Measurements from ENCODE around the gene UIMC1. TPM values are rescaled to one million over a fixed set of nuclear protein-coding genes. Genes with fewer than 3 reads are reported as not detected.

UIMC1 gene
- total and polyA plus RNA-seq, 2 of the 4 experiments (the other 2 are of a cell fraction) = 19.5 to 27.6 TPM

DNA sequence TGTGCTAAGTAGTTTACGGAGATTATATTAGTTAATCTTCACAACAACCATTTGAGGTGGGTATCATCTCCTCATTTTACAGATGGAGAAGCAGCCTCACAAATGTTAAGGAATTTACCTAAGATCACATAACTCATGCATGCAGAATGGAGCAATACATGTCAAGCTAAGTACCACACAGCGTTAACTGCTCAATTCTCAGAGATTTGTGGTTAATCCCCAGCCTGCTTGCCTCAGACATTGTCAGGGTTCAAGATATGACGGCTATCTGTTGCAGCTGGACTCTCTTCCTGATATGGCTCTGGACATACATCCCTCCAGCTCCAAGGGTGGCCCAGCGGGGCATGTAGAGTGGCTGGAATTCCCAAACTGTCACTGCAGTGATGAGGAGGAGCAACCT, 8.6 kb upstream of the UIMC1 start:
- Histone ChIP-seq H3K4me1 (ENCODE audit: control insufficient read depth, insufficient read depth, low read length) (peaks cover 9% of the 10 kb centered on the region), H3K9me1 (ENCODE audit: insufficient read depth, low read length) (no peaks in the 10 kb centered on the region), H3K4me2 (ENCODE audit: low read depth, low read length) (no peak overlapping the region), H3K9ac (ENCODE audit: low read depth, low read length) (no peak overlapping the region), H3K4me3 (ENCODE audit: insufficient read depth, low read depth, low read length) (no peak overlapping the region), H4K91ac (ENCODE audit: insufficient read depth, low read depth, low read length) (no peak overlapping the region), H3K36me3 (ENCODE audit: control insufficient read depth, insufficient read depth, low read length) (no peaks in the 10 kb centered on the region), H4K8ac (ENCODE audit: low read depth in 2 of 2, low read length in 2 of 2) (no peak overlapping the region), H3K4ac (ENCODE audit: low read depth, low read length) (no peak overlapping the region), H2BK15ac (ENCODE audit: low read depth, low read length) (no peak overlapping the region), H4K20me1 (ENCODE audit: insufficient read depth, low read length) (peaks cover 5% of the 10 kb centered on the region), H4K5ac (ENCODE audit: low read depth, low read length) (no peak overlapping the region), H2AK9ac (replicated peaks; ENCODE audit: low read depth, low read length, poor library complexity) (no peak overlapping the region), H3K18ac (ENCODE audit: low read depth, low read length) (no peak overlapping the region), H3K23ac (ENCODE audit: low read depth, low read length) (no peak overlapping the region), H2BK20ac (ENCODE audit: low read depth, low read length) (no peak overlapping the region), H3K27me3 (ENCODE audit: control insufficient read depth, insufficient read depth, low read length) (no peaks in the 10 kb centered on the region), H2BK5ac (ENCODE audit: low read depth, low read length, poor library complexity, severe bottlenecking) (no peak overlapping the region), H3K14ac (replicated peaks; ENCODE audit: low read depth, low read length) (no peak overlapping the region), H3K79me1 (ENCODE audit: low read depth in 1 of 2, low read length in 2 of 2) (no peaks in the 10 kb centered on the region), H2AFZ (replicated peaks; ENCODE audit: low read length, poor library complexity) (no peak overlapping the region), H2AK5ac (ENCODE audit: low read depth, low read length) (no peak overlapping the region), H3K9me3 (ENCODE audit: control insufficient read depth, insufficient read depth, low read length) (no peaks in the 10 kb centered on the region), H3K56ac (ENCODE audit: extremely low read depth, insufficient read depth, low read length) (no peak overlapping the region), H3K27ac (ENCODE audit: insufficient read depth, low read length) (no peak overlapping the region), H2BK120ac (ENCODE audit: low read depth, low read length) (no peak overlapping the region)
- no TSS peak for BruUV-seq (replicated peaks)
- DNase-seq (no peak), ATAC-seq (ENCODE audit: low read depth) (no peak)
- dilution Hi-C loops (cut with HindIII; ENCODE audit: low sequenced_read_pairs, unreplicated experiment) (no loop called here), intact Hi-C loops (cut with micrococcal nuclease) (no loop called here), in situ Hi-C loops (cut with MboI; ENCODE audit: low sequenced_read_pairs) (no loop called here)
- CTCF ChIA-PET = interaction anchor here (0.6 kb wide), 1 partner anchor 57 kb away, joined by 3 read pairs; no protein-coding TSS in a partner anchor
- no CpG with 5 or more reads among the region's 4 CpGs for WGBS, 2 experiments (ENCODE audit: extremely low coverage in 2 of 2, insufficient read length in 1 of 2)
- TF ChIP-seq MAFK (IDR thresholded peaks at IDR 0.05; ENCODE audit: low read depth, low read length) = no peak
- TF ChIP-seq RCOR1 (IDR thresholded peaks at IDR 0.05; ENCODE audit: insufficient replicate concordance, low read length) = no peak
- no peak for TF ChIP-seq BHLHE40 (IDR thresholded peaks at IDR 0.05; ENCODE audit: low read depth, low read length)
- no peak for TF ChIP-seq FOS (IDR thresholded peaks at IDR 0.05; ENCODE audit: low read depth, low read length)
- no peak for TF ChIP-seq CEBPB (IDR thresholded peaks at IDR 0.05; ENCODE audit: low read depth, low read length)
- no peak for TF ChIP-seq SMC3 (IDR thresholded peaks at IDR 0.05; ENCODE audit: low read depth, low read length)
- TF ChIP-seq RAD21 (IDR thresholded peaks at IDR 0.05; ENCODE audit: low read length) = no peak
- no peak for TF ChIP-seq POLR2A (IDR thresholded peaks at IDR 0.05; ENCODE audit: low read depth, low read length)
- TF ChIP-seq, protein P1, sequence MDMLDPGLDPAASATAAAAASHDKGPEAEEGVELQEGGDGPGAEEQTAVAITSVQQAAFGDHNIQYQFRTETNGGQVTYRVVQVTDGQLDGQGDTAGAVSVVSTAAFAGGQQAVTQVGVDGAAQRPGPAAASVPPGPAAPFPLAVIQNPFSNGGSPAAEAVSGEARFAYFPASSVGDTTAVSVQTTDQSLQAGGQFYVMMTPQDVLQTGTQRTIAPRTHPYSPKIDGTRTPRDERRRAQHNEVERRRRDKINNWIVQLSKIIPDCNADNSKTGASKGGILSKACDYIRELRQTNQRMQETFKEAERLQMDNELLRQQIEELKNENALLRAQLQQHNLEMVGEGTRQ (IDR thresholded peaks at IDR 0.05; ENCODE audit: low read depth, low read length) = no peak
- TF ChIP-seq, protein P2, sequence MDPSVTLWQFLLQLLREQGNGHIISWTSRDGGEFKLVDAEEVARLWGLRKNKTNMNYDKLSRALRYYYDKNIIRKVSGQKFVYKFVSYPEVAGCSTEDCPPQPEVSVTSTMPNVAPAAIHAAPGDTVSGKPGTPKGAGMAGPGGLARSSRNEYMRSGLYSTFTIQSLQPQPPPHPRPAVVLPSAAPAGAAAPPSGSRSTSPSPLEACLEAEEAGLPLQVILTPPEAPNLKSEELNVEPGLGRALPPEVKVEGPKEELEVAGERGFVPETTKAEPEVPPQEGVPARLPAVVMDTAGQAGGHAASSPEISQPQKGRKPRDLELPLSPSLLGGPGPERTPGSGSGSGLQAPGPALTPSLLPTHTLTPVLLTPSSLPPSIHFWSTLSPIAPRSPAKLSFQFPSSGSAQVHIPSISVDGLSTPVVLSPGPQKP (IDR thresholded peaks at IDR 0.05; ENCODE audit: borderline replicate concordance, low read depth, low read length) = no peak
- no peak for TF ChIP-seq CHD1 (IDR thresholded peaks at IDR 0.05; ENCODE audit: low read depth, low read length)
- TF ChIP-seq, protein P3, sequence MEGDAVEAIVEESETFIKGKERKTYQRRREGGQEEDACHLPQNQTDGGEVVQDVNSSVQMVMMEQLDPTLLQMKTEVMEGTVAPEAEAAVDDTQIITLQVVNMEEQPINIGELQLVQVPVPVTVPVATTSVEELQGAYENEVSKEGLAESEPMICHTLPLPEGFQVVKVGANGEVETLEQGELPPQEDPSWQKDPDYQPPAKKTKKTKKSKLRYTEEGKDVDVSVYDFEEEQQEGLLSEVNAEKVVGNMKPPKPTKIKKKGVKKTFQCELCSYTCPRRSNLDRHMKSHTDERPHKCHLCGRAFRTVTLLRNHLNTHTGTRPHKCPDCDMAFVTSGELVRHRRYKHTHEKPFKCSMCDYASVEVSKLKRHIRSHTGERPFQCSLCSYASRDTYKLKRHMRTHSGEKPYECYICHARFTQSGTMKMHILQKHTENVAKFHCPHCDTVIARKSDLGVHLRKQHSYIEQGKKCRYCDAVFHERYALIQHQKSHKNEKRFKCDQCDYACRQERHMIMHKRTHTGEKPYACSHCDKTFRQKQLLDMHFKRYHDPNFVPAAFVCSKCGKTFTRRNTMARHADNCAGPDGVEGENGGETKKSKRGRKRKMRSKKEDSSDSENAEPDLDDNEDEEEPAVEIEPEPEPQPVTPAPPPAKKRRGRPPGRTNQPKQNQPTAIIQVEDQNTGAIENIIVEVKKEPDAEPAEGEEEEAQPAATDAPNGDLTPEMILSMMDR (conservative IDR thresholded peaks at IDR 0.05; ENCODE audit: low read depth, low read length) = no peak
- TF ChIP-seq MXI1 (IDR thresholded peaks at IDR 0.05; ENCODE audit: borderline replicate concordance, low read depth, low read length) = no peak
- no peak for TF ChIP-seq RFX5 (IDR thresholded peaks at IDR 0.05; ENCODE audit: low read depth, low read length)
- no peak for TF ChIP-seq MAZ (IDR thresholded peaks at IDR 0.05; ENCODE audit: borderline replicate concordance, low read depth, low read length)
- TF ChIP-seq NFE2L2 (IDR thresholded peaks at IDR 0.05; ENCODE audit: low read depth, low read length) = no peak
- POLR2A ChIA-PET (ENCODE audit: unreplicated experiment) = no interaction called here

Data from IMR-90 (cell line).